NCI-H187 (cell line): ENCODE data around the gene TNFRSF25.
"Not testable (repeated sequence)": the region's sequence is repeated elsewhere in the genome, so short reads cannot be mapped to it uniquely, and the experiment has no call there.

Experiments used
- DNase-seq, 2 experiments: peaks; one replicate each; lab custom pipeline; 2025; lab: John Stamatoyannopoulos, UW

The TNFRSF25 gene

DNA sequence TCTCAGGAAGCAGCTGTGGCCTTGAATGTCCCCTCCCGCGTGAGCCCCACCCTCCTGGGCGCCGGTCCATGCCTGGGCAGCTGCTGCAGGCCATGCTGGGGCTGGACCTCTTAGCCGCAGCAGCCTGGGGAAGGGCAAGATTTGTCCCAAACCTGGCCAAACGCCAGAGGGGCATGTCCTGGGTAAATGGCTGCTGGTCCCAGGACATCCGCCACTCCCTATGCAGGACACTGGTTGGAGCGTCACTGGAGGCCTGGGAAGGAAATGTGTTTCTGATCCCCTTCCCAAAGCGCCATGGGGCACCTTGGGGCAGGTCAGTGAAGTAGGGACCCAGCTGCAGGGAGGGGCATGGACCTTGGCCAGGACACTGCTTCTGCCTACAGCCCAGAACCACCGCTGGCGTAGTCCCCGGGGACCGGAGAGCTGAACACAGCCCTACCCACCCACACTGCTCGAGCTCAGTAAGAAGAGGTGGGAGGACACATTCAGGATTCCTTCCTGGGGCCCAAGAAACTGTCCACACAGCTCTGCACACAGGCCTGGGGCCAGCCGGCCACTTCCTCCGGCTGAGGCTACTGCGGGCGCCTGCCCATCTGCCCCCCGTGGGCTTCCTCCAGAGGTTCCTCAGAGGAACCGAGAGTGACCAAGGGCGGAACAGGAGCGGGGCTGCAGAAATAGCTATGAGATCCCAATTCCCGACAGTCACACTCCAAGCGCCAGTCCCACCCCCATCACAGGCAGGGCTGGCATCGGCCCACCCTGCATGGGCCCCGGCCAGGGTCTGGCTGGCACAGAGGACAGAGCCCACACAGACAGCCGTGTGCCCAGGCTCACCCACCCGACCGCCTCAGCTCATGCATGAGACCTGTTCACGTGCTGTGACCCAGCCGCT, 36.3 kb upstream of the TNFRSF25 start:
- no peak for DNase-seq

DNA sequence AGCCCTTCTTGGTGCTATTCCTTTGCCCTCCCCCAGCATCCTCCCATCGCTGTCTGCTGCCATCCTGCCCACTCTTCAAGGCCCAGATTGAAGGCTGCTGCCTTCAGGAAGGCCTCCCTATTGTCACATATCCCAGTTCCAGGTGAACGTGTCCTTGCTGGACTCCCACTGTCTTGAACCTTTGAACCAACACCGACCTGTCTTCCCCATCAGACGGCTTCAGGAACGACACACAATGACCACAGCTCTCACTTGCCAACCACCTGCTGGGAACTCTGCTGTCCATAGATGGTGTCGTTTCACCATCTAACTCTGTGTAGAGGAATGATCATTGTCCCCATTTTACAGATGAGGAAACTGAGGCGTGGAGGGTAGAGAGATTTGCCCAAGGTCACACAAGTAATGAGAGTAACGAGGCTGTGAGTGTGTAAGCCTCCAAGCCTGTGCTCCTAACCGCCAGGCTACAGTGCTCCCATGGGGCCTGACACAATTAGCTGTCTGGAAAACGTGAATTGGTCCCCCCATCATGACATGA, 35.4 kb upstream of the TNFRSF25 start:
- DNase-seq = no peak

DNA sequence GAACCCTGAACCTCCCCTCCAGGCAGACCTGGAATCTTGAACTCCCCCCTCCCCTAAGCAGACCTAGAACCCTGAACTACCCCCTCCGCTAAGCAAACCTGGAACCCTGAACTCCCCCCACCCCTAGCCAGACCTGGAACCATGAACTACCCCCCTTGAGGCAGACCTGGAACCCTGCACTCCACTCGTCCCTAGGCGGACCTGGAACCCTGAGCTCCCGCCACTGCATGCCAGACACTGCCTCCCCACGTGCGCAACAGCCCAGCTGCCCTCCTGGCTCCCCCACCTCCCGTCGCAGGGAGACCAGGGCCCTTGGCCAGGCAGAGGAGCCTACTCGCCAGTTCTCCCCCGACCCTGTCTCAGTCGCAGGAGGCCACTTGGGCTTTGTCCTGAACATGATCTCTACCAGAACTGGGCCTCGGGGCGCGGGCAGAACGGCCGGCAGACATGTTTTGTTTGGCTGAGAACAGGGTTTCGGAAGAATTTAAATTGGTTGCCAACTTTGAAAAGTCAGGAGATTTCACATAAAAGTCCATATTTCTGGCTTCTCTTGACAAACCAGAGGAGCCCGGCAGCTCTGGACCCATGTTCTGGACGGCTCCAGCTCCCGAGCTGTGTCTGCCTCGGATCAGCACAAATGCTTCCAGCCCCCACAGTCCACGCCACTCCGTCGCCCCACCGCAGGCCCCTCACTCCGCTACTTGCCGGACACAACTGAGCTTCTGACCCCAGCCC, 34.7 kb upstream of the TNFRSF25 start:
- DNase-seq = no peak

DNA sequence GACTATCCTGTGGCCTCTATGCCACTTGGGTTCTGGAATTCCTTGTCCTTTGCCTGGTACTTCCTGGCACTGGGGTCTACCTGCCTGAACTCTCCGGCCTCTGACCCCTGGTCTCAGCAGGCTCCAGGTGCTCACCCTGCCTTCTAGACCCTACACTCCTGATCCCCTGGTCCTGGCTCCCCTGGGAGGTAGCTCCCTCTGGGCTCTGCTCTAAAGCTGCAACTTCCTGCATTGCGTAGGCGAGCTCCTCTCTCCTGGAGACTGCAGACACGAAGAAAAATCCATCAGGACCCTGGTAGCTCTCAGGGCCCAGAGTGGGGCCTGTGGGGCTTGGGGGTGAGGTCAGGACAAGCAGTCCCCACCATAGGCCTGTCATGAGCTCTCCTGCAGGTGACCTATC, 33.3 kb upstream of the TNFRSF25 start:
- no peak for DNase-seq

DNA sequence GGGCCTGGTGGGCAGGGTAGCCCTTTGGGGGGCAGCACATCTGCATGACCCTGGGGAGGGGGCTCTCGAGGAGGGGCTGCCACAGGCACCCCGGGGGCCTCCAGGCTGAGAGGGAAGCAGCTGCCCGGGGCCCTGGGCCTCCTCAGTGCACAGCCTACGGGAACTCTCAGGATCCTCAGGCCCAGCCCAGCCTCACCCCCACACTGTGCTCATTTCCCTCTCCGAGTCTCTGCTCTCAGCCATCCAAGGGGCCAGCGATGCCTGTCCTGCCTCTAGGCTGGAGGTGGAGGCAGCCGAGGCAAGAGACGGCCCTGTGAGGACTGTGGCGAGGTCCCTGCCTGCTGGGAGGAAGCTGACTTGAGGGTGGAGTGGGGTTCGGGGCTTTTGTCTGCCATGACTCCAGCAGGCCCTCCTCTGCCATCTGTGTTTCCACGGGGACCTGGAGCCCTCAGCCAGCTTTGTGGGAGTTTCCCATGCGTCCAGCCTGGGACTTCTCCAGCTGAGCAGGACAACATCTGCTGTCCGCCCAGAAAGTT, 32.7 kb upstream of the TNFRSF25 start:
- no peak for DNase-seq

DNA sequence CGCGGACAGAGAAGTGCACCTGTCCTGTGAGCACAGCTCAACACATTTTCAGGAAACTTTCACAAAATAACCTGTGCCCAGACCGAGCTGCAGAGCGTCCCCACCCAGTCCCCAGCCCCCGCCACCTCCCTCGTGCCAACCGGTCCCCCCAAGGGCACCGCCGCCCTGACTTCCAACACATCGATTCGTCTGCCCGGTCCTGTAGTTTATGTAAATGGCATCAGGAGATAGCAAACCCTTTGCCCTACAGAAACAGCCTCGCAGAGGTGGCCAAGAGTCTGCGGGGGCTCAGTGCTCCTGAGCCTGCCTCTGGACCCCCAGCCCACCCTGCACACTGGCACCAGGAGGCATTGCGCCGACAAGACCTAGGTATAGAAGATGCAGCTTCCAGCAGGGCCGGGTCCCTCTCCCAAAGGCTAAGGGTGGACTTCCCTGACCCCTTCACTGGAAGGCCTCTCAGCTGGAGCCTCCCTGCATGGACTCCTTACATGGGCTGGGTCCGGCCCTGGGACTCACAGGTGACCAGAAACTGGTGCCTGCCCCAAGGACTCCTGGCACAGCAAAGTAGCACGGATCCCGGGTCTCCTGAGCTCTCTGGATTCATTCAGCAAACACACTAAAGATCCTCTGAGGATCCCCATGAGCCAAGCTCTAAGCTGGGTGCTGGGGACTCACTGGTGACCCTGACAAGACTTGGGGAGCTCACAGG, 32.0 kb upstream of the TNFRSF25 start:
- DNase-seq = no peak

DNA sequence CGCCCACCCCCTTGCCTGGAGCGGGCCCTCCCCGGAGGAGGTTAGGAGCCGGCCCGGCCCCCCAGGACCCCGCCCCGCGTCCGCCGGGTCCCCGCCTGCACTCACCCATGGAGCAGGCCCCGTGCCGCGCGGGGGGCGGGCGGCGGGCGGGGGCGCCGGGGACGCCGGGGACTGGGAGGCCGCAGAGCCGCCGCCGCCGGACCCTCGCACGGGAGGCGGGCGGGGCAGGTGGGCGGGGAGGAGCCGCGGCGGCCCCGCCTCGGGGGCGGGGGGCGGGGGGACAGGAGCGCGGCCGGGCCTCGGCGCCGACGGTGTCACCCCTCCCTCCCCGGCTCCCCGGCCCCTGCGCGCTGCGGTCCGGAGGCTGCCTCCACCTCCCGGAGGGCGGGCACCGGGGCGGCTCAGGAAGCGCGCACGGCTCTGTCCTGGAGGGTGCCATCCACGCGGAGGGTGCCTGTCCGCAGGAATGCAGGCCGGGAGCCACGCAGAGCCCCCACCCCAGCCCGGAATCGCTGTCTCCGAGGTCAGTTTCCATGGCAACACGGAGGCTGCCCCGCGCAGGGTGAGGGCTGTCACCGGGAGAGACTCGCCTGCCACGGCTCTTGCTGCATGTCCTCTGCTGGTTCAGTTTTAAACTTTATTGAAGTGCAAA, 31.4 kb upstream of the TNFRSF25 start:
- DNase-seq = no peak

DNA sequence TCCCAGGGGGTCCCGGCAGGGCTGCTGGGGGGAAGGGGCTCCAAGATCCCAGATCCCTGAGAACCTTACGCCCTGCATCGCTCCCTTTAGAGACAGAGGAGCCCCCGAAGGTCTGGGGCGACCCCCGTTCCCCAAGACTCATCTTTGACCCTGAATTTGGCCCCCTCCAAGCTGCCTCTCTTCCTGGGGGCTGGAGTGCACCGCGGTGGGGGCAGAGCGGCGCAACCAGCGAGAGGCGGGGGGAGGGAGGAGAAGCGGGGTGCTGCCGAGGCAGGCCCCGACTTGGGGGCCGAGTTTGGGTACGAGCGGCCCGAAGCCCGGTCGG, 30.9 kb upstream of the TNFRSF25 start:
- DNase-seq = no peak

DNA sequence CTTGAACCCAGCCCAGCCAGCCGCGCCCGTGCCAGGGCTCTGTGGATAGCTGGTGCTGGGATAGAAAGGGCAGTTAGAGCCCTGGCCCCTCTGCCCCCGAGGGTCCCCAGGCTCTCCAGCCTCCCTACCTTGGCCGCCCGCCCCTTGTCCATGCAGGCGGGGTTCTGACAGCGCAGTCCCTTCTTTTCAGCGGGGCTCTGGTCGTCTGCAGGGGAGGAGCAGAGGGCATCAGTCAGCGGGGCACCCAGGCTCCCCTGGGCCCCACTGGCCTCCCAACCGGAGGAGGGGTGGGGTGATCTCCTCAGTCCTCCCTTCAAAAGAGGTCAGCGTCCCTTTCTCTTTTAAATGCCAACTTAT, 30.4 kb upstream of the TNFRSF25 start:
- no peak for DNase-seq

DNA sequence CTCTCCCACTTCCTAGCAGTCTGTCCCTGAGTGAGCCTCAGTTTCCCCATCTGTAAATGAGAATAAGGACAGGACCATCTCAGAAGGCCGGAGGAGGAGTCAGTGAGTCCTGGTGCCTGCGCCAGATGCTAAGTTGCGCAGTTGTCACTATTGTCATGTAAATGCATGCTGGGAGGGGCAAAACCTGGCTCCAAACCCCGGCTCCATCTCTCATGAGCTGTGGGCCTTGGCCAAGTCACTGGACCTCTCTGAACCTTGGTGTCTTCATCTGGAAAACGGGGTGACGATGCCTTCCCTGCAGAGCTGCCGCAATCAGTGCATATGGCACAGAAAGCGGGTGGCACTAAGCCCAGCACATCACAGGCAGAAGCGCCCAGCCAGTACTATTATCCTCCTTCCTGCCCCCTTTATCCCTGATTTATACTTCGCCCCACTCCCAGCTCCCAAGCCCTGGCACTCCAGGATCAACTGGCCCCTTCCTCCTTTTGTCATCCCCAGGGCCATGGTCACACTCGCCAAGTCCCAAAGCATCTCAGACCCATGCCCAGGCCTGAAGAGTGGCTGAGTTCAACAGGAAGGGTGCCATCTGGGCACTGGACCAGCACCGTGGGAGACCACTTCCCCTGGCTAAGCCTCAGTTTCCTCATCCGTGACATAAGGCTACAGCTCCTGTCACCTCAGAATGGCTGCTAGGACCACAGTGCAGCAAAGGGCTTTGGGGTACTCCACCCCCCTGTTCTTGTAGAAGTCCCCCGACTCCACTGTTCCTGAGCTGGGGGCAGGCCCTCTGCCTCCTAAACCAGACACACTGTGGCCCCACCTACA, 29.8 kb upstream of the TNFRSF25 start:
- DNase-seq = no peak

DNA sequence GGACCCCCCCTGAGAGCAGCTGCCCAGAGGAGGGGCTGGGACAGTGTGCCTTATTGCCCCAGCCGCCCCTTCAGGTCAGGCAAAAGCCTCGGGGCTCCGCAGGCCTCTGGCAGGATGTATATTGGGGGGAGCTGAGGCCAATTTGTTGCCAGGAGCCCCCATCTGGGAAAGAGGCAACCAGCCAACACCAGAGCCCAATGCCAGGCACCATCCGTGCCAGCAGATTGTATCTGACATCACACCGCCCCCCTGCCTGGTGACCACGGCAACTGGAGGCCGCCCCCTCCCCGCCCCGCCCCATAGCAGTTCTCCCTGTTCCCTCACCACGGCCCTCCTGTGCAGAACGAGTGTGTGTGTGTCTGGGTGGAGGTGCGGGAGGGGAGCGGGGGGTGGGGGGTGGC, 29.1 kb upstream of the TNFRSF25 start:
- DNase-seq = no peak

DNA sequence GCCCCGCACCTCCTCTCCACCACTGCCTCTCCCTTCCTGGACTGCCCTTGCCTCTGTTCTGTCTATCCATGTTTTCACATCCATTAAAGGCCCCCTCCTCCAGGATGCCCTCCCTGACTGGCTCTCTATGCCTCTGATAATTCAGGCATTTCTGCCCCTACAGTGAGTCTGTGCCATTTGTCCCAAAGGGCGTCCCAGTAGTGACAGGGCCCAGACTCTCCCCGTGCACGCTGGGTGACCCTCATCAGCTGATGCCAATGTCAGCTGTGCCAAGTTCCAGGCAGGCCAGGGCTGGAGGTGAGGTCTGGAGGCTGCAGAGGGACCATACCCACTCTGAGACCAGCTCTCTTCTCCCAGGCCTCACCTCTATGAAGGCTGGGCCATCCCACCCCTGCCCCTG, 28.7 kb upstream of the TNFRSF25 start:
- no peak for DNase-seq

DNA sequence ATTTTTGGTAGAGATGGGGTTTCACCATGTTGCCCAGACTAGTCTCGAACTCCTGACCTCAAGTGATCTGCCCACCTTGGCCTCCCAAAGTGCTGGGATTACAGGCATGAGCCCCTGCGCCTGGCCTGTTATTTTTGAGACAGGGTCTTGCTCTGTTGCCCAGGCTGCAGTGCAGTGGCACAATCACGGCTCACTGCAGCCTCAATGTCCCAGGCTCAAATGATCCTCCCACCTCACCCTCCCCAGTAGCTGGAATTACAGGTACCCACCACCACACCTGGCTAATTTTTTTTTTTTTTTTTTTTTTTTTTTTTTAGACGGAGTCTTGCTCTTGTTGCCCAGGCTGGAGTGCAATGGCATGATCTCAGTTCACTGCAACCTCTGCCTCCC, 27.9 kb upstream of the TNFRSF25 start:
- DNase-seq = not testable (repeated sequence)

DNA sequence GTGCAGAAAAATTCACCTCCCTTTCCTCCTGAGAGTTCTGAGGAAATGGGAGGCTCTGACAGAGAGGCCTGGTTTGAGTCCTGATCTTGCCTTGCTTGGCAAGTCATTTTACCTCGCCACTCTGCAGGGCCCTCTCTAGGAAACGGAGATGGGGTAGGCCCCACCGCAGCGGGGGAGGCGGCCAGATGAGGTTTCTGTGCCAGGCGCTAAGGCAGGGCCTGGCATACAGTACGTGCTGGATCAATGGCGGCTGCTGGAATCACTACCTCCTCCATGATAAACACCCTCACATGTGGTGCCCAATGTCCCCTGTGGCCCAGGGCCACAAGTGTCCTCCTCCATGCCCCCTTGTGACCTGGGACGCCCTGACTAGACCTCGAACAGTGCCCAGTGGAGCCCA, 26.0 kb upstream of the TNFRSF25 start:
- no peak for DNase-seq

DNA sequence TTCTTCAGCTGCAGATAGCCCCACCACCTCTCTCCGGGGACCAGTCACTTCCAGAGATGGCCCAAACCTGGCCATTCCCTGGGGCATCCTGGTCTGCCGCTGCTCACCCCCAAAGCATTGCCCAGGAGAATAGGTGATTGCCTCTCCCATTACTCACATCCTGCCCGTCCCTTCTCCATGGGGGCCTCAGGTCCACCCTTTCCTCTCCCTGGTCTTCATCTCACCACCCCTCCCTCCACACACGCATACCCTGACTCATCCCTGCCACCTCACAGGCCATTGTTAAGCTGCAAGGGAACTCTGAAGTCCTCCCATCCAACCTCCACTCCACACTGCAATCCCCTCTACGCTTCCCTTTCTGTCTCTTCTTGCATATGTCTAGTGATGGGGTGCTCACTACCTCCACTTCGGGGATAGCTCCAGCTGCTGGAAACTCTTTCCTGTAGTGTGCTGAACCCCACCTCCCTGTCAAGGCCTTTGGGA, 25.5 kb upstream of the TNFRSF25 start, which contains the start of gene PLEKHG5:
Gene PLEKHG5 (minus strand): TSS at position 188 of the 483 bp plus-strand sequence. CDS start 14,096 bp downstream, outside the sequence.
- DNase-seq = no peak

DNA sequence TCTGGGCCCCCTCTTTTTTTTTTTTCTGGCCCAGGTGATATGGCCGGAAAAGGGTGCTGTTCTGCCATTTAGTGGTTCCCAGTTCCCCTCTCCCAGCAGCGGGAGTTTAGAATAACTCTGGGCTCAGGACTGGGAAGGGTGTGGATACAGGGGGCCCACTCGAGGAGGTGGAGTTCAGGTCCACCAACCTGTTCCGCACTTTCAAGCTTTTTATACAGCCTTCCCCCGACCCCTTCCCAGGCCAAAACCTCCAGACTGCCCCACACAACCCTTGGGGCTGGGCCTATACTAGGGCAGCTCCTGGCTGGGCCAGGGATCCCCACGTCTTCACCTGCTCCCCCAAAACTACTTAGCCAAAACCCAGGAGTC, 25.1 kb upstream of the TNFRSF25 start:
- DNase-seq = no peak

DNA sequence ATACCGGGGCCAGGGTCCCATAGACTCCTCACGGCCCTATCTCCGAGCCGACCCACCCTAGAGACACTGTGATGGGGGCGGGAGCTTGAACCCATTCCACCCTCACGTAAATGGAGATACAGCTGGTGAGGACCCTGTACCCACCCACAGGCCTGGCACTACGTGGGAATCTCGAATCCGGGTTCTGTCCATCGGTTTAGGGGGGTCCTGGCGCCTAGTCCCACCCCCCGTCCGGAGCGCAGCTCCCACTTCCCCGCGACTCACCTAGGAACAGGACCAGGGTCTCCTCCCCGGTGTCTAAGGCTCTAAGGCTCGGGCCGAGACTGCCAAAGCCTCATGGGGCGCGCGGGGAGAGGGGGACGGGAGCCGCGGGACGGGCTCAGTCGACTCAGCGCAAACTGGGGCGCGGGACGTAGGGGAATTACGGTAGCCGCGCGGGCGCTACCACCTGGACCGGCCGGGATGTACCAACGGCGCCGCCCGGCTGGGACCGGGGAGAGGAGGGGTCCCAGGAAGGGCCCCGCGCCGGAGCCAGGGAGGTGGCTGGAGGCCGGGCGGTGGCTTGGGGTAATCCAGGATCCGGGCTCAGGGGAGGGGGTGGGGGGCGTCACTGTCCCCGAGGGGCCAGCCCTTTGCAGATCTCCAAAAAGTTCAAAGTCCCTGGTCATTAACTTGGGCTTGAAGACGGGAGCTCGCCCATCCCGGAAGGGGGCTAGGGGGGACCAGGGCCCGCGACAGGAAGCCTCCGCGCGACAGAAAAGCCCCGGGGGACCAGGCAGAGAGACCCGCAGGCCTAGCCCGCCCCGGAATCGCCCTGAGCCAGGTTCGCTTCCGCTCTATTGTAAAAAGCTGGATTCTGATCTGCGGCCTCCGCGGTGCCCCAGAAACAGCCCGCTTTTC, 24.5 kb upstream of the TNFRSF25 start:
- no peak for DNase-seq

DNA sequence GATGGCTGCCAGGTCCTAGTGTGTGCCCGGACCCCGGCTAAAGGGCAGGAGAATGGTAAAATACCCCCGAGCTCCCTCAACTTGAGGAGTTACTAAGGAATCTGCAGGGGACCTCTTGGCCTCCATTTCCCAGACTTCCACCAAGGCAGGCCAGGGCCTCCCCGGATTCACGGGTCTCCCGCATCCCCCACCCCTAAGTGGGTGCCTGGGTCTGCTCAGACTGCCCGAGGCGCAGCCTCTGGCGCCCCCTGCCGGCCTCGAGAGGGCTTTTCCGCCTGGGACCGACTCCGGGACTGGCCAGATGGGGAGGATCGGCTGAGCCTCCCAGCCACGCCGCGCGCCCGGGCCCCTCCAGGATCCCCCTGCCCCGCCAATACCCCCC, 23.8 kb upstream of the TNFRSF25 start:
- DNase-seq = peak in 1 of 2 experiments; percentile 8

DNA sequence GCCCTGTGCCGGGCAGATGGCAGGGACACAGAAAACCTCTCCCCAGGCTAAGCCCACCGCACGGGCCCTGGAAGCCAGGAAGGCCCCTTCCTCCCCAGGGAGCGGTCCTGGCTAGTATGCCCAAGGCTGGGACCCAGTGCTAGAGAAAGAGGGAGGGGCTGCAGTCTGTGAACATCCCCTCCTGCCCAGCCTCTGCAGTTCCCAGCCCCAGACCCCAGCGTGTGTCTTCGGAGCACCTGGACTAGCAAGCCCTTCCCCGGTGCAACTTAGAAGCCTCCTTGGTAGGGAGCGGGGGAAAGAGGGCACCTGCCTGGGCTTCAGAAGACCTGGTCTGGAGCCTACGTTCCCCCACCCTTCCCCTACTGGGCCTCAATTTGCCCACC, 23.4 kb upstream of the TNFRSF25 start:
- no peak for DNase-seq
